GM12873 (cell line): ENCODE measurements around the gene TUBB6.

Experiments
- TF ChIP-seq, protein P1 (sequence below): IDR thresholded peaks from 2 replicates; pipeline ENCODE4 v1.5.1; 2012; ENCODE audit warnings: low read depth, mild to moderate bottlenecking, moderate library complexity, low read length, control low read depth; ENCODE audit not compliant: insufficient read depth; ENCODE audit errors: missing control alignments

The TUBB6 gene

DNA sequence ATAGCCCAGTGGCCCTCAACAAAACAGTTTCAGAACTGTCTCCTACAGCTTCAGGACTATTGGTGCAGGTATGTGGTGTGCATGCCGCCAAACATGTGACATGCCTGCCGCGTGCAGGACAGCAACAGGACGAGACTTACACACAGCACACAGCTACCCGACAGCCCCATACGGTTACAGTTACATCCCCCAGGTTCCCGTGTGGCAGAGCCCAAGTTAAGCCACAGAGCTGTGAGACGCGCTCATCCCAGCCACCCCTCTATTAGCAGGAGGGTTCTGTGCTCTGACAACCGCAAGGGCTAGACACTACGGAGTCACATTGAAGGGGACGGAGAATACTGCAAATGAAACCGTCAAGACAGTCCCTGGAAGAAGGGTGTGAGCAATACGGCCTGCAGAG is 16.4 kb upstream of the TUBB6 start:
- TF ChIP-seq, protein P1, sequence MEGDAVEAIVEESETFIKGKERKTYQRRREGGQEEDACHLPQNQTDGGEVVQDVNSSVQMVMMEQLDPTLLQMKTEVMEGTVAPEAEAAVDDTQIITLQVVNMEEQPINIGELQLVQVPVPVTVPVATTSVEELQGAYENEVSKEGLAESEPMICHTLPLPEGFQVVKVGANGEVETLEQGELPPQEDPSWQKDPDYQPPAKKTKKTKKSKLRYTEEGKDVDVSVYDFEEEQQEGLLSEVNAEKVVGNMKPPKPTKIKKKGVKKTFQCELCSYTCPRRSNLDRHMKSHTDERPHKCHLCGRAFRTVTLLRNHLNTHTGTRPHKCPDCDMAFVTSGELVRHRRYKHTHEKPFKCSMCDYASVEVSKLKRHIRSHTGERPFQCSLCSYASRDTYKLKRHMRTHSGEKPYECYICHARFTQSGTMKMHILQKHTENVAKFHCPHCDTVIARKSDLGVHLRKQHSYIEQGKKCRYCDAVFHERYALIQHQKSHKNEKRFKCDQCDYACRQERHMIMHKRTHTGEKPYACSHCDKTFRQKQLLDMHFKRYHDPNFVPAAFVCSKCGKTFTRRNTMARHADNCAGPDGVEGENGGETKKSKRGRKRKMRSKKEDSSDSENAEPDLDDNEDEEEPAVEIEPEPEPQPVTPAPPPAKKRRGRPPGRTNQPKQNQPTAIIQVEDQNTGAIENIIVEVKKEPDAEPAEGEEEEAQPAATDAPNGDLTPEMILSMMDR: no peak

DNA sequence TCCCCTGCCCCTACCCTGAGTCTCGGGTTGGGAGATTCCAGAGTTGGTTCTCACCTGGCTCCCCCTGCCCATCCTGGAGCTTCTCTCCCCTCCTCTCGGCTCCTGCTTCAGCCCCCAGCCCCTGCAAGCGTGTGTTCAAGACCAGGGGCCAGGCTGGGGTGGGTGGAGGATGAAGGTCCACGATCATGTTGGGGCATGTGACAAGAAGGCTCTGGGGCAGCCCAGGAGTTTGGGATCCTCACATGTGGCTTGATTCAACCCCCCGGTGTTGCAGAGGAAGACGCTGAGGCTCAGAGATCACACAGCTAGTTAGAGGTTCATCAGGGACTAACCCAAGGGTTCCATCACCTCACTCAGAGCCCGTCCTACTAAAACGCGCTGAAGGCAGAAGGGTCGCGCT is 14.2 kb upstream of the TUBB6 start:
- TF ChIP-seq, protein P1: no peak

DNA sequence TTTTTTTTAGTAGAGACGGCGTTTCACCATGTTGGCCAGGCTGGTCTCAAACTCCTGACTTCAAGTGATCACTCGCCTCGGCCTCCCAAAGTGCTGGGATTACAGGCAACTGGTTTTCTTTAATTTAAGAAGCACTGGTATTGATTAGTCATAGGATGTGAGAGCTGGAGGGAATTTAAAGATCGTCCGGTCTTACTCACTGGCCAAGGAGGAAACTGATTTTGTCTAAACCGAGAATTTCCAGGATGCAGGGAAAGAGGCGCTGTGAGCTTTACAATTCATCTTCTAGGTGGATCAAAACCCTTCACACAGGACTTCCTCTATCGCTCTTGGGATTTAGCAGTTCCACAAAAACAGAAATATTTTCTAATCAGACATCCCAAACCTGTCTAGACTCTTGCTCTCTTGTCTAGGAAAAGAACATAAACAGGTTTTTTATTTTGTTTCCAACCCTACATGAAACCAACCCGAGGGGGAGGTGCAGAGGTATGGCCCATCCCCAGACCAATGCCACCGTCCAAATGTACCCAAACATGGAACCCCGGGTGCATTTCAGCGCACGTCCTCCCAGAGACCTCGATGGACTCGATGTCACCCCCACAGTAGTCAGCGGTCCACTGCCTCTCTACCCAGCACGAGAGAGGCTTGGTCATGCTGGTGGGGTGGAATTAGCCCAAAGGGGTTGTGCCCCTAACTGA is 12.5 kb upstream of the TUBB6 start:
- TF ChIP-seq, protein P1: no peak

DNA sequence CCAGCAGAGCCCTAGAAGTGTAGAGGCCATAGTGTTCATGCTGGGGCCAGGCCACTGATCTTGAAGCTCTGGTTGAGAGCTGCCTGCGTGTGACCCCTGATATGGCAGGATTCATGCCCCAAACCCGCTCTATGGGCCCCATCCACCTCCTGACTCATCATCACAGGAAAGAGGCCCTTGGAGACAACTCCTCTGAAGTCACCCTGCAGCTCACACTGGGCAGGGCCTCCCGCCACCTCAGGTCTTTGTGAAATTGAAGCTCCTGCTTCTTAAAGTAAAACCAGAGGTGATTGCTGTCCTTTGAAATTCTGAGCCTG is 12.0 kb upstream of the TUBB6 start:
- TF ChIP-seq, protein P1: no peak

DNA sequence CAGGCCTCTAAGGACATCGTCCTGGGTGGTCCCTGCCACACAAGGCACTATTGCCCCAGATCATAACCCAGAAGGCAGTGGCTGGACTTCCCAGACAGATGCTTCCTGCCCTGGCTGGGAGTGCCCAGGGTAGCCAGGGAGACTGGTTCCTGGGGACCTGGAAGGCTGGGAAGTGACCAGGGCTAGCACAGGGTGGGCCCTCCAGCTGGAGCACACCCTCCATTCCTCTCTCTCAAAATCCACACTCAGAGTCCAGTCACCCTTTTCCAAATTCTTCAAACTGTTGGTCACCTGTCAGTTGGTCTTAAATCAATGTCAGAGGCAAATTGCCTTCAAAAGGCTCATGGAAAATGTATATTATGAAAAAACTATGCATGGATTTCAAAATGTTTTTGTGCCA is 11.6 kb upstream of the TUBB6 start:
- TF ChIP-seq, protein P1: no peak

DNA sequence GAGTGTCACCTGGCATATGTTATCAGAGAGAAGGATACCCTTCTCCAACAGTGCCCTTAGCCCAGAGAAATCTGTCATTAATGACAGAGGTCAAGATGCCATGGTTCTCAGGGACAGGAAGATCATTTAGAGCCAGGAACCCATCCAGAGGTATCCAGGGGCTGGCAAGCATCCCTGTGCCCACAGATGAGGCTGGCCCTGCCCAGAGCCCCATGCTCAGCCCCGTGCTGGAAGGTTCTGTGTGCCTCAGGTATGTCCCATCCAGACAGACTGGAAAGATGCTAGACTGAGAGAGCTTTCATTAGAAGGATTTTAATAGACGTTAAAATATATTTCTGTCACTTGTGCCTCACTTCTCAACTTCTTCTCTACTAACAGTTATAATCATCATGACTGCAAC is 8.2 kb upstream of the TUBB6 start:
- TF ChIP-seq, protein P1: no peak

DNA sequence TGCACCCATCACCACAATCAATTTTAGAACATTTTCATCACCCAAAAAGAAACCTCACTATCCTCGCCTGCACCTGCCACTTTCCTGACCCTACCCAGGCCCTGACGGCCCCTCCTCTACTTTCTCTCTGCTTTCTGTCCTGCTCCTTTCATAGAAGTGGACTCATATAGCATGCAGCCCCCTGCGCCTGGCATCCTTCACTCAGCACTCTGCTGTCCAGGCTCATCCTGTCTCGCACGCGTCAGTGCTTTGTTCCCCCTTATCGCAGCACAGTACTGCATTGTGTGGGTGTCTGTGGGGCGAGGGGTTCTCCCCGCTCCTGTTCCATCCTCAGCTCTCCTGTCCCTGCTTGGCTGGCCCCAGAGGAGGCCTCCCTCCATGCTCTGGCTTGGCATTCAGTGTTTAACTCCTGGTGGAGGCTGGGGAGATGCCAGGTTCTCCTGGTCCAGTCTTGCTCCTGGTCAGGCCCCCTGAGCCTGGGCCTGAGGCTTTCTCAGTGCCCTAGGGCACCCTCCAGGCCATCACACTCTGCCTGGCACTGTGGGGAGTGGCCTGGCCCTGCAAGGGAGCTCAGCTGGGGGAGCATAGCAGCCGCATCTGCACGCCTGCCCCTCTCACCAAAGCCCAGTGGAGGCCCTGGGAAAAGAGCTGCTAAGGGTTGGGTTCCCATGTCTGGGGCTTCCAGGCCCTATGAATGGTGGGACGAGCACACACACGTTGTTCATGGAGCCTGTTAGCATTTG is 6.6 kb upstream of the TUBB6 start:
- TF ChIP-seq, protein P1: no peak
